Aortic smooth muscle cell (primary cell): ENCODE measurements around the gene SUGT1. TPM values are rescaled to one million over a fixed set of nuclear protein-coding genes. Genes with fewer than 3 reads are reported as not detected.

ENCODE experiments used
- total RNA-seq: library from RNA; depleted of rRNA; stranded (reverse); fragments of >200 nt; gene quantifications from 2 replicates; pipeline ENCODE4 v1.2.3, GENCODE V29; 2014

SUGT1 gene
- total RNA-seq, result 35.0 and 42.7 TPM in 2 replicates

GRCh38 chr13:52652196-52652979 lies at the start of gene SUGT1:
Gene SUGT1, plus strand, starts transcription at chr13:52652836. Its CDS starts 85 bp downstream, at chr13:52652921.

GRCh38 chr13:52642131-52642530 lies 10.5 kb upstream of the SUGT1 start, which contains the start of gene HNRNPA1L2:
Gene HNRNPA1L2, plus strand, starts transcription at chr13:52642431. Its CDS starts 62 bp downstream, at chr13:52642493.

GRCh38 chr13:52739468-52740071 lies 86.9 kb downstream of the SUGT1 start, which contains the start of gene CNMD:
Gene CNMD, minus strand, starts transcription at chr13:52739820. Its CDS starts 119 bp downstream, at chr13:52739701.

Other genes with a start within 250 kb of the SUGT1 start
- 5.6 and 6.9 TPM in 2 replicates for gene THSD1, start 246.7 kb upstream of the SUGT1 start, total RNA-seq
- 22.5 and 26.7 TPM in 2 replicates for gene VPS36, start 202.2 kb upstream of the SUGT1 start, total RNA-seq
- gene CKAP2, start 197.4 kb upstream of the SUGT1 start, total RNA-seq, result 26.4 and 31.8 TPM in 2 replicates
- gene HNRNPA1L2, start 10.4 kb upstream of the SUGT1 start, total RNA-seq, result 3.8 and 5.1 TPM in 2 replicates
- gene CNMD, start 87.0 kb downstream of the SUGT1 start, total RNA-seq, result not detected in 2 replicates
- gene PCDH8, start 195.8 kb downstream of the SUGT1 start, total RNA-seq, result under 0.01 TPM in 1 of 2 replicates, not detected in the other